Myocyte (in vitro differentiated cells): ENCODE data around the gene DMRTA2. TPM values are rescaled to one million over a fixed set of nuclear protein-coding genes. Genes with fewer than 3 reads are reported as not detected.

Experiments
- DNase-seq: peaks from one replicate; pipeline ENCODE4 v3.0.0-alpha.2; 2012; ENCODE audit warnings: low read depth
- total RNA-seq: library from RNA; depleted of rRNA; stranded (reverse); fragments of >200 nt; gene quantifications from 2 replicates; pipeline ENCODE4 v1.2.3, GENCODE V29; 2014

The DMRTA2 gene
- total RNA-seq, 1 donor from 2014 or later = 0.43 TPM

GRCh38 chr1:50424045-50424883, 1.0 kb upstream of the DMRTA2 start:
- DNase-seq = no peak

DNA sequence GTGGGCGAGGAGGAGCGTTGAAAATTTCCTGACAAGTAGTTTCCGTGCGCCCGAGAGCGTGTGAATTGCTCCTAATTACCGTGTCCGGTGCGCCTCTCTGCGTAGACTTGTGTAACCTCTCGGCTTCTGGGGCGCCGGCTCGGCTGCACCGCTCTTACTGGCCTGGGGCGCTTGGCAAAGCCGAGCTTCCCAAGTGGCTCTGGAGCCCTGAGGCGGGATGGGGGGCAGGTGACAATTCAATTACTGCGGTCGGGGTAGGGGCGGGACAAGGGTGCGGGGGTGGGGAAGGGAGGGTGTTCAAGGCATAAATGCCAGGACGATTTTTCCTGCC, 392 bp upstream of the DMRTA2 start:
- DNase-seq = no peak

GRCh38 chr1:50422675-50422945, 633 bp downstream of the DMRTA2 start:
- DNase-seq = no peak

- no peak for DNase-seq
Observed at GRCh38 chr1:50421768-50422674, 1.2 kb downstream of the DMRTA2 start.

DNA sequence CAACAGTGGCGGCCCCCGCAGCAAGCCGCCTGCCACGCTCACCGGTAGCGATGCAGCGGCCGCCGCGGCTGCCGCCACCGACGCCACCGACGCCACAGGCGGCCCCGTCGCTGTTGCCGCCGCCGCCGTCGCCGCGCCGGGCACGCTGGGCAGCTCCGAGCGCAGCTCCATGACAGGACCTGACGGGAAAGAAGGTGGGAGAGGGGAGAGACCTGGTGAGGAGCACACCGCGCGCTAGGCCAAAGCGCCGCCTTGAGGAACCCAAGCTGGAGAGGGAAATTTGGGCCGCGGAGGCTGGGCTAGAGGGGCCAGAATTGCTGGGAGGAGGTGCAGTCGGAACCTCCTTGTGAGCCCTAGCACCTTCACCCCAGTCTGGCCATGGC, 1.9 kb downstream of the DMRTA2 start:
- DNase-seq = no peak

- no peak for DNase-seq
Observed at GRCh38 chr1:50420689-50421365, 2.4 kb downstream of the DMRTA2 start.

DNA sequence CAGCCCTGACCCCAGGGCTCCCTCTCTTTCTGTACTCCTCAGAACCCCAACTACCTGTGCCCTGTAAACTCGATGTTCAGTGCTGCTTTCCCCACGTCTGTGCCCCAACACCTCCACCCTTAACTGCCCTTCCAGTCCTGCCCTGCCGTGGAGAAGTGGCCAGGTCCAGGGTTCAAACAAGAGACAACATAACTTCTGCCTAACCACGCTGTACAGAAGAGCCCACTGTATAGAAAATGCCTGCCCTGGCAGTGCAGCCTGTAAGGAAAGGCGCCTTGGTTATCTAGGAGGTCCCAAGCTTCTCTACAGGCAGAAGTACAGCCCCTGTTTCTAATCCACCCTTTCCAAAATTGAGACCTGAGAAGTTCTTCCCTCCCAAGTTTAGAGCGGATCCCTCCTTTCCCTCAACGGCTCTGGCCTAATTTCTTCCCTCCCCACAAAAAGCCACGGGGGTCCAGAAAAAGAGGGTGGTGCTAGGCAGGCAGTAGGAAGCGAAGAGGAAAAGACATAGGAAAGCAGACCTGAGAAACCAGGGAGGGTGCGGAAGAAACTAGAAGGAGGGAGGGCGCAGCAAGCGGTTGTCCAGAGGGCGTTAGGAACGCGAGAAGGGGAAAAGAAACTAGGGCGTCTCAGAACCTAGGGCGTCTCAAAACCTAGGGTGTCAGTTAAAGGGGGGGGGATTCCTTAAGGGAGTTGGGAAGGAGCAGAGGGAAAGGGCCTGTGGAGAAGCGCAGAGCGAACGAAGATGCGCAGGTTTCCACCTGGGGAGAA, 3.2 kb downstream of the DMRTA2 start:
- DNase-seq = no peak

GRCh38 chr1:50419192-50419906, 3.9 kb downstream of the DMRTA2 start:
- DNase-seq = no peak

DNA sequence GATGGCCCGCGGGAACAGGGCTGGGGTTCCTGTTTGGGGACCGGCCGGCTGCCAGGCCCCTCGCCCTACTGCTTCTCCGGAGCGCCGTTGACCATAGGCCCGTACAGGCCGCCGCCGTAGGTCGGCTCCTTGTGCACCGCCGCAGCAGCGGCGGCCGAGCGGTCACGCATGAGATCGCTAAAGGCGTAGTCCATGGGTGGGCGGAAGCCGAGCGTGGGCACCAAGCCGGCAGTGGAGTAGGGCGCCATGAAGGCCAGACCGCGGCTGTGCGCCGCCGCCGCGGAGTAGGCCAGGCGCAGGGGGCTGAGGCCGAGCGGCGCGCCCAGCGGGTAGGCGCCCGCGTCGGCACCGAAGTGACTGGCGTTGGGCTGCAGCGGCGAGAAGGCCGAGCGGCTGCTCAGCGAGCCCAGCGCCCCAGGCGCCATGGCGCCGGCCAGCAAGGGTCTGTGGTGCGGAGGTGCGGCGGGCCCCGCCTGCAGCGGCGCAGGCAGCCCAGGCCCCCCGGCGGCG, 4.6 kb downstream of the DMRTA2 start:
- no peak for DNase-seq

GRCh38 chr1:50417946-50418599, 5.2 kb downstream of the DMRTA2 start:
- no peak for DNase-seq

DNA sequence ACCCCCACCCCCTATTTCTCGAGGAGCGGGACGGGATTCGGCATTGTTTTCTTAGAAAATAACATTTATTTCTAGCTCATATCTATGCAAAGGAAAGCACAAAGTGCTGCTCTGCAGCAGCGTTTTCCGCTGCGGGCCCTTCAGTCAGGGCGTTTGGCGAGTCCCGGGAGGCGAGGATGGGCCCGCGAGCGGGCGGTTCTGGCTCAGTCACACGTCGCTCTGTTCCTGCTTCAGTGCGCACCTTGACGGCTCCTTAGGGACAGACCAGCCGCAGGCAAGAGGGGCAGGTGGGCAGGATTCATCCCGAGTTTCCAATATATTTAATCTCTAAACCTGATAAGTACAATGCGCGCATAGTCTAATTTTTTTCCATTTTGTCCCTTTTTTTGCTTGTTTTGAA, 5.7 kb downstream of the DMRTA2 start:
- DNase-seq = no peak

- DNase-seq = no peak
Observed at GRCh38 chr1:50416553-50417453, 6.4 kb downstream of the DMRTA2 start.

DNA sequence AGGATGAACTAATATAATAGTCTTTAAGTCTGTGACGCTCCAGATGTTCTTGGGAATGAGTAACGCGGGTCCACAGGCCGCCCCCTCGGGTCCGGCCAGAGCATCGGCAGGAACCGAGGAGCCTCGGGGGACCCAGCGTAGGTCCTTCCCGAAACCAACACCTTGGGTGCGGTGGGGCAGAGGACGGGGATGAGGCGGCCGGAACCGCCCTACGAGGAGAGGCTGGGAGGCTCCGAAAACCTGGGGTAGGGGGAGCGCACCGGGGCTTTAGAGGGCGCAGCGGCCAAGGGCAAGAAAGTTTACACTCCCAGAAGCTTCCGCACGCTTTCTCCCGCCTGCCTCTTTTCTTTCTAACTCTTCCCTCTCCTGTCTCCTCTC, 7.1 kb downstream of the DMRTA2 start:
- DNase-seq = no peak

- DNase-seq = no peak
Observed at GRCh38 chr1:50415235-50416149, 7.8 kb downstream of the DMRTA2 start.

DNA sequence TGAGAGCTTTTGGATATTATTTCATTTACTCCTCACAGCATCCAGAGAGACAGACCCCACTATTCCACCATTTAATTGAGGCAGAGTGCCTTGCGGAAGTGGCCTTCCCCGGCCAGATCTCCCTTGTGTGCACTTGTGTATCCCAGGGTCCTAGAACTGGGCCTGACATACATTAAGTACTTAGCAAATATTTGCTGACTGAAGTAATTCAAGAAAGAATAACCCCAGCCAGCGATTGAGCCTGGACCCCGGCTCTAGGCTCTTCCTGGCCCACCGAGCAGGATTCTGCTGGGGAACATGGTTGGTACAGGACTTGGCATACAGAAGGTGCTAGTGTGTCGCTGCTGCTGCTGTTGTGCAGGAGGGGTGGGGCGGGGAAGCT, 8.4 kb downstream of the DMRTA2 start:
- no peak for DNase-seq

DNA sequence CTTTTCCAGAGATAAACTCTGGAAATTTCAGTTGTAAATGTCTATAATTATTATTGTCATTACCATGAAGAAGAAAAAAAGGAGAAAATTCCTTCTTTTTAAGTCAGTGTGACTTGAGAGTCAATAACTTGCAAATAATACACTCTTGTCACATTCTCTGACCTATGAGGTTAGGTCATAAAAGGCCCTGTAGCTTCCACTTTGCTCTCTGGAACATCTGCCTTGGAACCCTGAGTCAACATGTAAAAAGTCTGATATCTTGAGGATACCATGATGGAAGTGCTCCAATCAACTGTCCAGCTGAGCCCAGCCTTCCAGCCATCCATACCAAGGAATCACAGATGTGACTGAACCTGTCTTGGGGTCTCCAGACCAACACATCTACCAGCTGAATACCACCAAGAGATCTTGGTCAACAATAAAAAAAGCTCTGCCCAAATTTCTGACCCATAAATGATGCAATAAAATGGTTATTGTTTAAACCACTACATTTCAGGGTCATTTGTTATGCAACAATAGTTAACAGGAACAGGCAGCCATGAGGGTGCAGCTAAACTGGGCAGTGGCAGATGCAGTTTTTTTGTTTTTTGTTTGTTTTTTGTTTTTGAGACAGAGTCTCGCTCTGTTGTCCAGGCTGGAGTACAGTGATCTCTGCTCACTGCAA, 10.3 kb downstream of the DMRTA2 start:
- no peak for DNase-seq

- no peak for DNase-seq
Observed at GRCh38 chr1:50405814-50406213, 17.4 kb downstream of the DMRTA2 start.
